H1 (cell line): ENCODE data around the gene CASP8AP2. TPM values are rescaled to one million over a fixed set of nuclear protein-coding genes. Genes with fewer than 3 reads are reported as not detected.

Source experiments
- CTCF ChIA-PET: fragments of 300-600 bp; sonication (Branson Sonifier 250); formaldehyde crosslinking; loops from one replicate; lab custom pipeline; 2021; ENCODE audit not compliant: partially characterized antibody; lab: Charles Lee
- POLR2A ChIA-PET: fragments of 300-600 bp; sonication (Branson Sonifier 250); formaldehyde crosslinking; loops from one replicate; lab custom pipeline; 2021; ENCODE audit warnings: inconsistent platforms; ENCODE audit not compliant: partially characterized antibody; lab: Charles Lee
- DNase-seq, 2 experiments: peaks; one replicate each; pipeline versions ENCODE4 v3.0.0 to v3.0.0-alpha.2; 2010 to 2022; ENCODE audit warnings: low spot score in 2 of 2, low read depth in 1 of 2, mixed read lengths in 1 of 2
- FAIRE-seq: peaks from 2 replicates; lab custom pipeline; 2011; peaks lifted over from hg19 to GRCh38; lab: Jason Lieb, UNC
- H2AFZ ChIP-seq: 2 replicates; pipeline ENCODE4 v1.8.1; 2012; ENCODE audit warnings: low read length, inconsistent platforms
- H2AK5ac ChIP-seq: 2 replicates; pipeline ENCODE4 v1.6.1; 2013; ENCODE audit warnings: low read depth, low read length
- H2BK120ac ChIP-seq: replicated peaks from 2 replicates; pipeline ENCODE3; 2013; ENCODE audit warnings: low read depth, low read length, inconsistent platforms
- H2BK12ac ChIP-seq: 2 replicates; pipeline ENCODE4 v1.6.1; 2013; ENCODE audit warnings: low read depth, low read length
- H2BK15ac ChIP-seq: 2 replicates; pipeline ENCODE4 v1.6.1; 2013; ENCODE audit warnings: low read length
- H2BK20ac ChIP-seq: 2 replicates; pipeline ENCODE4 v1.6.1; 2013; ENCODE audit warnings: low read length
- H2BK5ac ChIP-seq: 2 replicates; pipeline ENCODE4 v1.6.1; 2013; ENCODE audit warnings: low read depth, low read length
- H3K14ac ChIP-seq: 2 replicates; pipeline ENCODE4 v1.6.1; 2013; ENCODE audit warnings: inconsistent platforms; ENCODE audit not compliant: insufficient read length
- H3K18ac ChIP-seq: 2 replicates; pipeline ENCODE4 v1.6.1; 2013; ENCODE audit warnings: low read length; ENCODE audit errors: extremely low read depth
- H3K23ac ChIP-seq: 2 replicates; pipeline ENCODE4 v1.6.1; 2013; ENCODE audit warnings: inconsistent platforms; ENCODE audit not compliant: insufficient read length
- H3K23me2 ChIP-seq: 2 replicates; pipeline ENCODE4 v1.6.1; 2013; ENCODE audit warnings: low read depth, low read length
- H3K27ac ChIP-seq: 2 replicates; pipeline ENCODE4 v1.6.1; 2011; ENCODE audit warnings: low read depth, low read length, inconsistent platforms
- H3K27me3 ChIP-seq, 4 experiments: replicated peaks in 1 of 4; 1 replicate in 1 of 4; 2 replicates in 3 of 4; pipeline versions ENCODE4 v1.6.1 to v1.8.1; 2011 to 2013; ENCODE audit warnings: low read length in 3 of 4, mild to moderate bottlenecking in 3 of 4, inconsistent platforms in 2 of 4, mixed read lengths in 2 of 4, moderate library complexity in 1 of 4; ENCODE audit not compliant: control insufficient read depth in 3 of 4, insufficient read depth in 3 of 4; ENCODE audit errors: extremely low read depth in 1 of 4
- H3K36me3 ChIP-seq, 4 experiments: 2 replicates each; pipeline versions ENCODE4 v1.6.1 to v1.8.1; 2011 to 2013; ENCODE audit warnings: mild to moderate bottlenecking in 4 of 4, low read length in 3 of 4, moderate library complexity in 2 of 4, control low read depth in 1 of 4, inconsistent platforms in 1 of 4; ENCODE audit not compliant: insufficient read depth in 4 of 4, control insufficient read depth in 2 of 4
- H3K4ac ChIP-seq: replicated peaks from 2 replicates; pipeline ENCODE3; 2013; ENCODE audit warnings: low read length, low read depth, mixed read lengths, inconsistent platforms; ENCODE audit not compliant: insufficient read length
- H3K4me1 ChIP-seq, 4 experiments: replicated peaks in 1 of 4; 1 replicate in 1 of 4; 2 replicates in 3 of 4; pipeline versions ENCODE4 v1.6.1 to v1.8.1; 2011 to 2013; ENCODE audit warnings: low read length in 3 of 4, inconsistent platforms in 2 of 4, mixed read lengths in 1 of 4; ENCODE audit not compliant: insufficient read depth in 4 of 4, control insufficient read depth in 3 of 4
- H3K4me2 ChIP-seq, 2 experiments: 2 replicates each; pipeline versions ENCODE4 v1.6.1 to v1.8.1; 2011 to 2013; ENCODE audit warnings: low read depth in 2 of 2, low read length in 2 of 2, control low read depth in 1 of 2, inconsistent platforms in 1 of 2, mild to moderate bottlenecking in 1 of 2; ENCODE audit not compliant: insufficient read depth in 1 of 2
- H3K4me3 ChIP-seq, 4 experiments: fragments of 200-600, 300-600 bp in 1 of 4; sonication (generic), shearing (Covaris generic), sonication (Bioruptor Twin) in 1 of 4; 2 replicates each; pipeline versions ENCODE4 v1.5.1 to v1.8.1; 2011 to 2016; ENCODE audit warnings: low read length in 4 of 4, low read depth in 3 of 4, control low read depth in 2 of 4, inconsistent platforms in 2 of 4, mild to moderate bottlenecking in 2 of 4, mixed read lengths in 1 of 4, moderate library complexity in 1 of 4; ENCODE audit not compliant: insufficient read depth in 2 of 4; ENCODE audit errors: extremely low read depth in 1 of 4
- H3K56ac ChIP-seq: replicated peaks from 2 replicates; pipeline ENCODE3; 2013; ENCODE audit warnings: low read depth, mild to moderate bottlenecking, mixed read lengths, low read length, inconsistent platforms; ENCODE audit not compliant: insufficient read length
- H3K79me1 ChIP-seq: 2 replicates; pipeline ENCODE4 v1.6.1; 2013; ENCODE audit warnings: low read depth, low read length, control low read depth
- H3K79me2 ChIP-seq, 2 experiments: 2 replicates each; pipeline versions ENCODE4 v1.6.1 to v1.8.1; 2012 to 2013; ENCODE audit warnings: low read length in 2 of 2, mild to moderate bottlenecking in 2 of 2, inconsistent platforms in 1 of 2; ENCODE audit not compliant: insufficient read depth in 2 of 2, control insufficient read depth in 1 of 2
- H3K9ac ChIP-seq, 4 experiments: replicated peaks in 1 of 4; 1 replicate in 1 of 4; 2 replicates in 3 of 4; pipeline versions ENCODE4 v1.6.1 to v1.8.1; 2011 to 2013; ENCODE audit warnings: low read depth in 3 of 4, low read length in 3 of 4, control low read depth in 2 of 4, mild to moderate bottlenecking in 2 of 4, moderate library complexity in 2 of 4, inconsistent platforms in 1 of 4; ENCODE audit errors: extremely low read depth in 1 of 4
- H3K9me3 ChIP-seq, 2 experiments: 2 replicates each; pipeline versions ENCODE4 v1.6.1 to v1.8.1; 2012 to 2013; ENCODE audit warnings: mild to moderate bottlenecking in 2 of 2, moderate library complexity in 2 of 2, control low read depth in 1 of 2, inconsistent platforms in 1 of 2, low read depth in 1 of 2, low read length in 1 of 2, mixed read lengths in 1 of 2; ENCODE audit not compliant: insufficient read depth in 2 of 2
- H4K20me1 ChIP-seq, 2 experiments: replicated peaks in 1 of 2; 2 replicates each; pipeline versions ENCODE3 to v1.8.1; 2011 to 2013; ENCODE audit warnings: inconsistent platforms in 2 of 2, low read length in 2 of 2, mild to moderate bottlenecking in 1 of 2; ENCODE audit not compliant: insufficient read depth in 2 of 2, control insufficient read depth in 1 of 2
- H4K5ac ChIP-seq: 2 replicates; pipeline ENCODE4 v1.6.1; 2013; ENCODE audit warnings: low read length, low read depth, mixed read lengths, inconsistent platforms; ENCODE audit not compliant: insufficient read length
- H4K8ac ChIP-seq: 2 replicates; pipeline ENCODE4 v1.8.0; 2013; ENCODE audit warnings: mild to moderate bottlenecking, moderate library complexity, low read length, inconsistent platforms; ENCODE audit not compliant: insufficient read depth; ENCODE audit errors: extremely low read depth
- H4K91ac ChIP-seq: replicated peaks from 2 replicates; pipeline ENCODE3; 2013; ENCODE audit warnings: low read length, mixed read lengths, inconsistent platforms; ENCODE audit not compliant: insufficient read length
- EGR1 ChIP-seq: IDR thresholded peaks from 2 replicates; pipeline ENCODE4 v1.6.1; 2011; ENCODE audit warnings: low read depth, low read length, borderline replicate concordance
- HDAC2 ChIP-seq, 2 experiments: fragments of 300-600 bp in 1 of 2; sonication (generic) in 1 of 2; IDR thresholded peaks; 2 replicates each; pipeline ENCODE4 v1.6.1; 2011 to 2012; ENCODE audit warnings: low read depth in 2 of 2, low read length in 2 of 2, mild to moderate bottlenecking in 2 of 2, moderate library complexity in 2 of 2, borderline replicate concordance in 1 of 2, inconsistent platforms in 1 of 2
- KDM4A ChIP-seq: IDR thresholded peaks from one replicate; pipeline ENCODE4 v1.7.1; 2012; ENCODE audit warnings: low read depth, mild to moderate bottlenecking, moderate library complexity, low read length, inconsistent platforms; ENCODE audit not compliant: severe bottlenecking
- RAD21 ChIP-seq, 2 experiments: IDR thresholded peaks in 1 of 2; conservative IDR thresholded peaks in 1 of 2; 2 replicates each; pipeline ENCODE4 v1.6.1; 2011; ENCODE audit warnings: low read depth in 2 of 2, low read length in 2 of 2, improper control_type of control experiment in 1 of 2, inconsistent platforms in 1 of 2, mild to moderate bottlenecking in 1 of 2, moderate library complexity in 1 of 2
- SAP30 ChIP-seq: fragments of 300-600 bp; sonication (generic); IDR thresholded peaks from 2 replicates; pipeline ENCODE4 v1.7.1; 2012; ENCODE audit warnings: low read length, moderate library complexity, mild to moderate bottlenecking, inconsistent platforms; ENCODE audit not compliant: insufficient read depth, insufficient replicate concordance
- SIN3A ChIP-seq, 2 experiments: IDR thresholded peaks in 1 of 2; conservative IDR thresholded peaks in 1 of 2; 2 replicates each; pipeline ENCODE4 v1.6.1; 2011 to 2012; ENCODE audit warnings: low read length in 2 of 2, improper control_type of control experiment in 1 of 2, low read depth in 1 of 2, mild to moderate bottlenecking in 1 of 2
- SP4 ChIP-seq: IDR thresholded peaks from 2 replicates; pipeline ENCODE4 v1.6.1; 2012; ENCODE audit warnings: low read length, inconsistent platforms
- SRF ChIP-seq: IDR thresholded peaks from 2 replicates; pipeline ENCODE4 v1.6.1; 2011; ENCODE audit warnings: mild to moderate bottlenecking, low read depth, low read length, moderate library complexity
- SUZ12 ChIP-seq: fragments of 200-600 bp; sonication (generic); IDR thresholded peaks from 2 replicates; pipeline ENCODE4 v1.6.1; 2012; ENCODE audit warnings: mild to moderate bottlenecking, inconsistent platforms, low read length, moderate library complexity, mixed read lengths
- TAF7 ChIP-seq: optimal IDR thresholded peaks from 2 replicates; pipeline ENCODE3; 2011; ENCODE audit warnings: low read depth, mild to moderate bottlenecking, inconsistent platforms, low read length, moderate library complexity, borderline replicate concordance
- WGBS, 2 experiments: shearing (Covaris generic) in 1 of 2; methylation state at CpG; one replicate each; pipeline versions ENCODE4 v1.1.6 to v1.1.7; 2013 to 2015; ENCODE audit warnings: low lambda C conversion rate in 2 of 2, mixed read lengths in 2 of 2, inconsistent platforms in 1 of 2, low coverage in 1 of 2, missing lambda C conversion rate in 1 of 2; ENCODE audit not compliant: insufficient replicate concordance in 2 of 2, insufficient coverage in 1 of 2, insufficient read length in 1 of 2; ENCODE audit errors: extremely low coverage in 1 of 2, missing lambda C conversion rate in 1 of 2; 5-methylcytosine and 5-hydroxymethylcytosine counted together
- polyA plus RNA-seq, 7 experiments: library from polyadenylated mRNA; depleted of rRNA in 3 of 7; stranded (reverse) in 5 of 7; unstranded in 2 of 7; fragments of >200 nt in 5 of 7; fragments of 200-250 nt in 2 of 7; gene quantifications; 1 replicate in 5 of 7; 2 replicates in 1 of 7; 4 replicates in 1 of 7; pipeline versions ENCODE4 v1.2.1 to v1.2.3, GENCODE V29; 2011 to 2013; ENCODE audit warnings: missing spikeins in 2 of 7, mixed read lengths in 2 of 7
- total RNA-seq: library from RNA; stranded (reverse); fragmentation: NEBNext Ultra II Directional; extraction: Animal tissue kit (Norgen Biotek cat#: 25700); gene quantifications from 2 replicates; pipeline ENCODE4 v1.2.1, GENCODE V29; 2021
- TF ChIP-seq, protein P1 (sequence below): IDR thresholded peaks from 2 replicates; pipeline ENCODE4 v1.6.1; 2012; ENCODE audit warnings: inconsistent platforms

The CASP8AP2 gene
- total and polyA plus RNA-seq, 2 of the 8 experiments (the other 6 are each of a cell fraction or from before 2014, with no cell fraction given) = 6.9 to 32.1 TPM

DNA sequence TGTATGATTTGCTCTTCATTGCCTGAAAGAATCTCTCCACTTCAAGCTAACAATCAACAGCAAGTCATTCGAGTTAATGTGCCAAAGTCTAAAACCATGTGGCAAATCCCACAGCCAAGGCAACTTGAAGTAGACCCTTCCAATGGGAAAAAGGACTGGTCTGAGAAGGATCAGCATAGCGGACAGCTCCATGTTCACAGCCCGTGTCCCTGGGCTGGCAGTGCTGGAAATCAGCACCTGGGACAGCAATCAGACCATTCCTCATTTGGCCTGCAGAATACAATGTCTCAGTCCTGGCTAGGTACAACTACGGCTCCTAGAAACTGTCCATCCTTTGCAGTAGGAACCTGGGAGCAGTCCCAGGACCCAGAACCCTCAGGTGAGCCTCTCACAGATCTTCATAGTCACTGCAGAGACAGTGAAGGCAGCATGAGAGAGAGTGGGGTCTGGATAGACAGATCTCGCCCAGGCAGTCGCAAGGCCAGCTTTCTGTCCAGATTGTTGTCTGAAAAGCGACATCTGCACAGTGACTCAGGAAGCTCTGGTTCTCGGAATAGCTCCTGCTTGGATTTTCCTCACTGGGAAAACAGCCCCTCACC, 65.7 kb downstream of the CASP8AP2 start:
- H2AFZ ChIP-seq = no peak overlapping the region
- POLR2A ChIA-PET = no interaction called here
- no peak overlapping the region for H3K14ac ChIP-seq
- TF ChIP-seq SIN3A (conservative IDR thresholded peaks at IDR 0.05 in 1 of 2, IDR thresholded peaks at IDR 0.05 in 1 of 2; ENCODE audit: low read depth in 1 of 2, low read length in 2 of 2) (peak; percentile 100), SUZ12 (no peak), TAF7 (peak; percentile 92), SRF (0 out of 2 replicates have a peak, but pooled peaks have one; percentile 11), KDM4A (no peak), SAP30 (peak; percentile 96), EGR1 (0 out of 2 replicates have a peak, but pooled peaks have one; percentile 13), RAD21 (IDR thresholded peaks at IDR 0.05 in 1 of 2, conservative IDR thresholded peaks at IDR 0.05 in 1 of 2; ENCODE audit: low read depth in 2 of 2, low read length in 2 of 2) (peak in 1 of 2 experiments; percentile 20; a peak in 1 of 4 replicates), HDAC2 (IDR thresholded peaks at IDR 0.05; ENCODE audit: borderline replicate concordance in 1 of 2, low read depth in 2 of 2, low read length in 2 of 2) (peak; percentile 77 to 94; a peak in 2 of 4 replicates), SP4 (no peak)
- TF ChIP-seq, protein P1, sequence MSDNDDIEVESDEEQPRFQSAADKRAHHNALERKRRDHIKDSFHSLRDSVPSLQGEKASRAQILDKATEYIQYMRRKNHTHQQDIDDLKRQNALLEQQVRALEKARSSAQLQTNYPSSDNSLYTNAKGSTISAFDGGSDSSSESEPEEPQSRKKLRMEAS = peak; percentile 73

More for the DNA sequence above, 65.7 kb downstream of the CASP8AP2 start:
- no peak overlapping the region for H2BK20ac ChIP-seq
- H2AK5ac ChIP-seq = no peak overlapping the region
- no peak overlapping the region for H3K23ac ChIP-seq
- H3K4me1 ChIP-seq = peaks cover 4 to 11% (median 9%) of the 10 kb centered on the region in 4 experiments
- H3K18ac ChIP-seq = no peak overlapping the region
- no peak overlapping the region for H2BK5ac ChIP-seq
- H3K4ac ChIP-seq = no peak overlapping the region
- FAIRE-seq = peak; percentile 97
- no peak overlapping the region for H4K91ac ChIP-seq
- no peak overlapping the region for H2BK15ac ChIP-seq
- H3K23me2 ChIP-seq = no peaks in the 10 kb centered on the region
- no peaks in the 10 kb centered on the region for H3K36me3 ChIP-seq
- H3K4me3 ChIP-seq = no peak overlapping the region
- no peaks in the 10 kb centered on the region for H3K79me2 ChIP-seq
- CTCF ChIA-PET = interaction anchor here (0.6 to 2.1 kb wide), 4 partner anchors 8 to 329 kb away, joined by 3 to 8 read pairs (median 4); no protein-coding TSS in a partner anchor
- H2BK12ac ChIP-seq = no peak overlapping the region
- no peak overlapping the region for H4K8ac ChIP-seq
- H4K20me1 ChIP-seq = no peaks in the 10 kb centered on the region
- H2BK120ac ChIP-seq = no peak overlapping the region
- DNase-seq = peak in 1 of 2 experiments; percentile 76
- 76% methylated on average over 8 of the region's 8 CpGs; no CpG with 5 or more reads in 1 of the 2 experiments for WGBS, 2 experiments
- H3K9ac ChIP-seq = no peak overlapping the region
- H4K5ac ChIP-seq = no peak overlapping the region
- no peak overlapping the region for H3K56ac ChIP-seq
- 0 out of 4 replicates have a peak overlapping the region, but pooled peaks of 1 of the 2 experiments have one; percentile 3 for H3K4me2 ChIP-seq
- no peaks in the 10 kb centered on the region for H3K9me3 ChIP-seq
- H3K79me1 ChIP-seq = no peaks in the 10 kb centered on the region
- H3K27ac ChIP-seq = no peak overlapping the region
- H3K27me3 ChIP-seq = no peaks in the 10 kb centered on the region
